SHP77 (cell line): Measurements from ENCODE around the gene CDC40.

Experiments used
- DNase-seq, 2 experiments: peaks; one replicate each; lab custom pipeline; 2025; lab: John Stamatoyannopoulos, UW

The CDC40 gene

GRCh38 chr6:110180228-110181008, at the start of gene CDC40:
CDC40 (plus strand) TSS chr6:110180427; CDS start chr6:110180445, 18 bp downstream.
- peak; percentile 65 to 70 for DNase-seq

- no peak for DNase-seq
These were observed 42.0 kb upstream of the CDC40 start for GRCh38 chr6:110137924-110138887.

- no peak for DNase-seq
These were observed 41.2 kb upstream of the CDC40 start for GRCh38 chr6:110139052-110139451.

- DNase-seq, result no peak
These were observed 39.6 kb upstream of the CDC40 start for GRCh38 chr6:110140650-110141049.

GRCh38 chr6:110147870-110148269, 32.4 kb upstream of the CDC40 start:
- DNase-seq, result no peak

- DNase-seq, result no peak
These were observed 21.7 kb upstream of the CDC40 start for GRCh38 chr6:110158479-110158878.

GRCh38 chr6:110170081-110170480, 10.1 kb upstream of the CDC40 start:
- no peak for DNase-seq

GRCh38 chr6:110173506-110174132, 6.6 kb upstream of the CDC40 start:
- no peak for DNase-seq

- DNase-seq, result peak; percentile 62 to 63
These were observed 1.4 kb upstream of the CDC40 start for GRCh38 chr6:110178626-110179405.

- peak; percentile 95 to 97 for DNase-seq
These were observed 610 bp upstream of the CDC40 start, which contains the start of gene WASF1 for GRCh38 chr6:110179406-110180227. WASF1 (minus strand) TSS chr6:110179670; CDS start chr6:110127601, 52,069 bp downstream.

- no peak for DNase-seq
These were observed 1.2 kb downstream of the CDC40 start for GRCh38 chr6:110181131-110182030.

- no peak for DNase-seq
These were observed 3.2 kb downstream of the CDC40 start for GRCh38 chr6:110183292-110183885.

- DNase-seq, result no peak
These were observed 5.7 kb downstream of the CDC40 start for GRCh38 chr6:110185879-110186278.

- no peak for DNase-seq
These were observed 8.6 kb downstream of the CDC40 start for GRCh38 chr6:110188791-110189190.

GRCh38 chr6:110190726-110191125, 10.5 kb downstream of the CDC40 start:
- no peak for DNase-seq

GRCh38 chr6:110191477-110191876, 11.2 kb downstream of the CDC40 start:
- DNase-seq, result no peak

GRCh38 chr6:110195639-110196038, 15.4 kb downstream of the CDC40 start:
- DNase-seq, result no peak

GRCh38 chr6:110196874-110197273, 16.6 kb downstream of the CDC40 start:
- DNase-seq, result no peak

GRCh38 chr6:110198561-110198960, 18.3 kb downstream of the CDC40 start:
- DNase-seq, result no peak
